NCI-H460 (cell line): ENCODE data around the gene SIRPB2. TPM values are rescaled to one million over a fixed set of nuclear protein-coding genes. Genes with fewer than 3 reads are reported as not detected.

Source experiments
- DNase-seq: peaks from one replicate; pipeline ENCODE4 v3.0.0-alpha.2; 2016; ENCODE audit warnings: low read depth; ENCODE audit errors: extremely low read depth
- total RNA-seq: library from RNA; depleted of rRNA; stranded (reverse); fragments of >200 nt; shearing (Covaris generic); gene quantifications from 2 replicates; pipeline ENCODE4 v1.2.3, GENCODE V29; 2014

Gene SIRPB2
- total RNA-seq, 1 experiment from 2014 or later = not detected

DNA sequence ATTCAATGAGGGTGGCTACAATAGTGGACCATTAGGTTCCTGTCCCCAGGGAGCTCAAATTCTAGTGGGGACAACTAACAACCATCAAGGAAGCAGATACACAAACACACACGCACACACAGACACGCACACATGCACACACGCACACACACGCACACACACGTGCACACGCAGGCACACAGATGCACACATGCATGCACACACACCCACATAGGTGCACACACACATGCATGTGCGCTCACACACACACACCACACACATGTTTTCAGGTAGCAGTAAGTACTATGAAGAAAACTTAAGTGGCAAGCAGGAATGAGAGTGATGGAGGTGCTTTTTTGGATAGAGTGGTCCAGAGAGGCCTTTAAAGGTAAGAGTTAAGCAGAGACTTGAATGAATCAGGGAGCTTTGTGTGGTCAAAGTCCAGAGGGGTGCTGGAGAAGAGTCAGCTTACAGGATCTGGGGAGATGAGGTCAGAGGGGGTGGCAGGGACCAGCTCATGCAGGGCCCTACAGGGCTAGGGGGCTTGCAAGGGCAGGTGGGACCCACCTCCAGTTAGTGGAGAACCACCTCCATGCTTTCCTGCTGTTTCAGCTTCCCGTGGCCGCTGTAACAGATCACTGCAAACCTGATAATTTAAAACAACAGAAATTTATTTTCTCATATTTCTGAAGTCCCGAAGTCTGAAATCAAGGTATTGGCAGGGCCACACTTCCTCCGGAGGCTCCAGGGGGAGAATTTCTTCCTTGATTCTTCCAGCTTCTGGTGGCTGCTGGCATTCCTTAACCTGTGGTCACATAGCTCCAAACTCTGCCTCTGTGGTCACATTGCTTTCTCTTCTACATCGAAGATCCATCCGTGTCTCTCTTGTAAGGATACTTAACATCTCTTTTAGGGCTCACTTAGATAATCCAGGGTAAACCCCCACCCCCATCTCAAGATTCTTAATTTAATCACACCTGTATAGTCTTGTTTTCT is 17.7 kb downstream of the SIRPB2 start:
- DNase-seq = no peak

- DNase-seq = no peak
Measured at GRCh38 chr20:1472556-1473245, 18.5 kb downstream of the SIRPB2 start.

- DNase-seq = no peak
Measured at GRCh38 chr20:1471242-1471641, 20.0 kb downstream of the SIRPB2 start.

GRCh38 chr20:1469925-1470571 is 21.2 kb downstream of the SIRPB2 start:
- DNase-seq = peak; percentile 81

DNA sequence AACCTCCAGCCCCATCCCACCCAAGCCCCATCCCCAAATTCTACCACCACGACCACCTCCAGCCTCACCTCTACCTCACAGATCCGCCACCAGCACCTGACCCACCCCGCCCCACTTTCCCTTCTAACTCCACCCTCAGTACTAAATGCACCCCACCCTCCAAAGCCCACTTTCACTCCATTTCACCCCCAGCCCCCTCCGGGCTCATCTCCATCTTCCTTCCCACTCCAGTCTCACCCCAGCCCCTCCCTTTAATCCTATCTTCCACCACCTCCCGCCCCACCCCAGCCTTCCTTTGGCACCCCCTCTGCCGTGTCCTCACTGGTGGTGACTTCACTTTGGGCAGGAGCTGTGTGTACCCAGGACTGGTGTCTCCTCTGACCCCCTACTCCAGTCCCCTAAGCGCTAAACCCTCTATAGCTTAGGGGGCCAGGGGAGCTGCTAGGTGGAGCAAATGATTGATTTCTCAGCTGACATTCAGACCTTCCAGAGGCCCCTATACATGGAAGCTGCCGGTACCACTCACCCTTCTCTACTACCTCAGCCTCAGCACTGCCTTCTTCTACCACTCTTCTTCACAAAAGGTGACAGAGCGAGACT is 21.8 kb downstream of the SIRPB2 start:
- DNase-seq = no peak

DNA sequence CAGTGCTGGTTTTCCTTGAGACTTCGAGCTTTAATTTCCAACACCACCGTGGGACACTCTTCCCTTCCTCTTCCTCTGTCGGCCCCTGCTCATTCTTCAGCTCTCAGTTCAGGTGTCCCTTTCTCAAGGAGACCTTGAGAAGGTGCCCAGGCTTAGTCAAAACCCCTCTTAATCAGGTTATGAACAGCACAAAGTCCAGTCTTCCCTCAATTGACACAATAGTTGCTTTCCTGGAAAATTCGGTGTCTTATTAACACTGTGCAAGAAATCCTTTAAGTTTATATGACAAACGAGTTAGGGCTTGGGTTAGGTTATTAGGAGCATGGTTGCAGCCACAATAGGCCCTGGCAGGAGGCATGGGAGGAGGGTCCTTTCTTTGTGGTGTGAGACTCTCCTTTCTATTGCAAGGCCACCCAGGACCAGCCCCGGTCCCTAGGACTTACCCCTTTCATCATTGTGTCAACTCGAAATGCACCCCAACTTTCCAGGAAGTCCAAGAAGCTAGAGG is 23.0 kb downstream of the SIRPB2 start:
- DNase-seq = no peak

- DNase-seq = no peak
Measured at GRCh38 chr20:1467355-1468116, 23.7 kb downstream of the SIRPB2 start.

GRCh38 chr20:1467082-1467354 is 24.2 kb downstream of the SIRPB2 start:
- DNase-seq = no peak

GRCh38 chr20:1466211-1467081 is 24.8 kb downstream of the SIRPB2 start, which contains the start of gene NSFL1C:
Gene NSFL1C (minus strand): TSS chr20:1466849. CDS start chr20:1466824, 25 bp downstream.
- peak; percentile 89 for DNase-seq

DNA sequence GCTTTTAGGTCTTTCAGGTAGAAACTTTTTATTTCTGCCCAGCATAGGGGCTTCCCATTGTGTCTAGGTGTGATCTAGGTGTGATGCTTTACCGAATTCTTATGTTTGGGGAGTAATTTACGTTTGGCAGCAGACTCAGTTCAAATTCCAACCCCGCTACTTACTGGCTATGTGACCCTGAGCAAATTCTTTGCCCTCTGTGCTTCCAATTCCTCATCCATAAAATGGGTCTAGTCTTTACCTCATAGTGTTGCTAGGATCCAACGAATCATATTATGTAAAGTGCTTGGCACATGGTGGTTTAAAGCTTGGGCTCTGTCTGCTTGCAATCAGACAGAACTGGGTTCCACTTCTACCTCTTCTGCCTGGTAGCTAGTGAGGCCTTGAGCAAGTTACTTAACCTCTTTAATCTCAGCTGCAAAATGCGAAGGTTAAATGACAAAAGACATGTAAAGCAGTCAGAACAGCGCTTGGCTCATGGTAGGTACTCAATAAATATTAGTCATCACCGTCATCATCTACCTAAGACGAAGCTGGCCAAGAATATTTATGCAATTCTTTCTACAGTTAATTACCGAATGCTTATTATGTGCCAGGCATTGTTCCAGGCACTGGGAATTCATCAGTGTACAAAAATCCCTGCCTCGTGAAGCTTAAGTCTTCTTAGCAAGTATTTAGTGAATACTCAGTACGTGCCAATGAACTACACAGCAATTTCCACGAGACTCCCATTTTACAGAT is 25.6 kb downstream of the SIRPB2 start:
- DNase-seq = no peak

GRCh38 chr20:1463971-1464570 is 27.1 kb downstream of the SIRPB2 start:
- DNase-seq = no peak

GRCh38 chr20:1462834-1463233 is 28.4 kb downstream of the SIRPB2 start:
- no peak for DNase-seq

- DNase-seq = no peak
Measured at GRCh38 chr20:1462001-1462400, 29.2 kb downstream of the SIRPB2 start.

- DNase-seq = no peak
Measured at GRCh38 chr20:1460275-1460674, 30.9 kb downstream of the SIRPB2 start.

GRCh38 chr20:1457992-1458391 is 33.2 kb downstream of the SIRPB2 start:
- no peak for DNase-seq

DNA sequence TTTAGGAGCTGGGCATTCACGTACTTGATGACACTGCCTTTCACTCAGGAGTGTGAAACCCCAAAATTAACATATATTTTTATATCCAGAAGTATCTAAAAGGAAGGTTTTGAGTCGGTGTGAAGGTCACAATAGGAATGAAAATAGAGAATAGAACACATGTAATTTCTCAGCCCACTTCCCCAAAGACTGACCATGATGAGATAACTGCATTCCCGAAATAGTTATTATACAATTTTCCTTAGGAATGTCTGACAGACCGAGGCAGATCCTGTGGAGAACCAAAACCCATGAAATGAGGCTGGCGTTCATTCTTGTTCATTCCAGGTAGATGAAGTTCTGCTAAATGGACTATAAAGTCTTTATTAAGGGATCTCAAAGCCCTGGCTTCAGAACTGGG is 34.9 kb downstream of the SIRPB2 start:
- DNase-seq = no peak

DNA sequence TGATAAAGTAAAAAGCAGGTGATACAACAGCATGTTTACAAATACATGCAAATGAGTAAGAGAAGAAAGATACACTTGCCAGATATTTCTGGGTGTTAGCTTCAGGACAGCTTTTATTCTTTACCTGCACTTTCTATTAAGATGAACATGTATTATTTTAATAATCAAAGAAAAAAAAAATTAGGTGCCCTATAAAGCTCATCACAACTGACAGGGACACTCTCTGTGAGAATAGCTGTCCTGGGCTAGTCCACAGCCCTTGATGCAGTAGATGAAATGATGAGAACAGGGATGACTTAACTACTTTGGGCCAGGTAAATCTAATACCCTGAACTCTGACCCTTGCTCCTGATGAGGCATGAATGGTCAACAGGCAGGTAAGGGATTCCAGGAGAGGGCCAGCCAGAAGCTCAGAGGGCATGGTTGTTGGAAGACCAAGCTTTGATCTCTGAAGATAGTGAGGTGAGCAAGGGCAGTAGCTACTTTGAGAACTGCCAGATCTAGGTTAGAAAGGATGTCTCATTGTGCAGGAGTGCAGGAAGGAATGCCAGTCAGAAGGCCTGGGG is 40.2 kb downstream of the SIRPB2 start:
- DNase-seq = no peak

DNA sequence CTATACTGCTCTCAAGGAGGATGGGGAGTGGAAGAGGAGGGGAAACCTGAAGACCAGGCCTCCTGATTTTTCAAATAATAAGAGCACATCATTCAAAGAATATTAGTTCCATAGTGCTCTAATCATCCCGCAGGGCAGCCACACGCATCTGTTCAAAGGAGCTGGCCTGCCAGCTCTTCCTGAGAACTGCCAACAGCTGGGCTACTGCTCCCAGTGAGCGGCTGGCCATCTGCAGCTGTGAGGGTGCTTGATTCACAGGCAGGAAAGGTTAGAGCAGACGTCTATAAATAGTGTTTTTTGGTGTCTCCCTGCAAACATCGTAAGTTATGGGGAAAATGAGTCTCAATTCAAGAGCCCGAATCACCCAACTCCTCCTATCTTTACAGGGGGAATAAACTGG is 41.9 kb downstream of the SIRPB2 start:
- no peak for DNase-seq
